Measurements from ENCODE around the gene MRAS. TPM values are rescaled to one million over a fixed set of nuclear protein-coding genes. Genes with fewer than 3 reads are reported as not detected.
"Not testable (repeated sequence)": the region's sequence is repeated elsewhere in the genome, so short reads cannot be mapped to it uniquely, and the experiment has no call there.

The MRAS gene
- total and polyA plus RNA-seq, 8 donors: 2.3 to 12.6 (median 4.7) TPM

DNA sequence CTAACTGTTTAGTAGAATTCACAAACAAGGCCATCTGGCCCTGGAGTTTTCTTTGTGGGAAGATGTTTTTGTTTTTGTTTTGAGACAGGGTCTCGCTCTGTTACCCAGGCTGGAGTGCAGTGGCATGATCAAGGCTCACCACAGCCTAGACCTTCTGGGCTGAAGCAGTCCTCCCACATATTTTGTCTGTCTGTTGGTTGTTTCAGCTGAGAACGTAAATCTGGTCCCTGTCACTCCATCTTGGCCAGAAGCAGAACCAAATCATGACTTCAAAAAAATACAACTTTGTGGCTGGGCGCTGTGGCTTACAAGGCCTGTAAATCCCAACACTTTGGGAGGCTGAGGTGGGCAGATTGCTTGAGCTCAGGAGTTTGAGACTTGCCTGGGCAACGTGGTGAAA, 27.1 kb downstream of the MRAS start:
- no peaks in the 10 kb centered on the region for H3K27me3 ChIP-seq
- H3K4me1 ChIP-seq: no peaks in the 10 kb centered on the region
- H3K36me3 ChIP-seq: no peaks in the 10 kb centered on the region
- 85 to 90% methylated on average over 4 of the region's 4 CpGs for WGBS, 2 donors
- no peaks in the 10 kb centered on the region for H3K9me3 ChIP-seq
- no peak overlapping the region for H3K4me3 ChIP-seq
- TF ChIP-seq CTCF (IDR thresholded peaks at IDR 0.05): no peak
- FAIRE-seq: no peak
- intact Hi-C loops (cut with DNase I): no loop called here
- DNase-seq: no peak
- H3K27ac ChIP-seq: no peak overlapping the region
- ATAC-seq: no peak

DNA sequence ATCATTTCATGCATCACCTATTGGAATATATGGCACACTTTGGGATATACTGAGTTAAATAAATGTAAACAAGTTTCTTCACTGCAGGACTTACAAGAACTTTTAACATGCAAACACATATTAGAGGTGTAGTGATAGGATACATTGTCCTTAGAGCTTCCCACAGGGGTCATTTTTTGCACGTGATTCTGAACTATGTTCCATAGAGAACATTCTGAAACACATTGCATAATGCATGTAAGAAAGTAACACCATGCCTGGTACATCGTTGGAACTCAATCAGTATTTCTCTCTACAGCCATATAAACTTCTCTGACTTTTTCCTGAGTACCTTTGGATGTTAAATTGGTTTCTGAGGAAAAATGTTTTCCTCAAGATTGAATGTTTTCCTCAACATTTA, 28.3 kb downstream of the MRAS start:
- FAIRE-seq (no peak), DNase-seq (no peak), ATAC-seq (no peak)
- Histone ChIP-seq H3K4me1 (no peaks in the 10 kb centered on the region), H3K27ac (no peak overlapping the region), H3K36me3 (no peaks in the 10 kb centered on the region), H3K27me3 (no peaks in the 10 kb centered on the region), H3K9me3 (no peaks in the 10 kb centered on the region), H3K4me3 (no peak overlapping the region)
- 79 to 86% methylated on average over 2 of the region's 2 CpGs for WGBS, 2 donors
- intact Hi-C loops (cut with DNase I): no loop called here
- no peak for TF ChIP-seq CTCF (IDR thresholded peaks at IDR 0.05)

DNA sequence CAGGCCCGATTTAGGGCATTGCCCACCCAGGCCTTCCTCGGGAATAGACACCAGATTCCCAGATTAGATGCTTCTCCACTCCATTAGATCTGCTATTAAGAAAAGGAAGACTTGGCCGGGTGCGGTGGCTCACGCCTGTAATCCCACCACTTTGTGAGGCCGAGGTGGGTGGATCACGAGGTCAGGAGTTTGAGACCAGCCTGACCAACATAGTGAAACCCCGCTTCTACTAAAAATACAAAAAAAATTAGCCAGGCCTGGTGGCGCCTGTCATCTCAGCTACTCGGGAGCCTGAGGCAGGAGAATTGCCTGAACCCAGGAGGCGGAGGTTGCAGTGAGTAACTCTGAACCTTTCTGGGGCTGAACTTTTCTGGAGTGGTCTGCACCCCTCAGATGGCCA, 28.8 kb downstream of the MRAS start:
- H3K27ac ChIP-seq; H3K36me3 ChIP-seq; H3K4me1 ChIP-seq; intact Hi-C loops (cut with DNase I); DNase-seq; H3K9me3 ChIP-seq; H3K4me3 ChIP-seq; H3K27me3 ChIP-seq; ATAC-seq; FAIRE-seq: not testable (repeated sequence)
- 92 to 93% methylated on average over 11 of the region's 11 CpGs for WGBS, 2 donors

DNA sequence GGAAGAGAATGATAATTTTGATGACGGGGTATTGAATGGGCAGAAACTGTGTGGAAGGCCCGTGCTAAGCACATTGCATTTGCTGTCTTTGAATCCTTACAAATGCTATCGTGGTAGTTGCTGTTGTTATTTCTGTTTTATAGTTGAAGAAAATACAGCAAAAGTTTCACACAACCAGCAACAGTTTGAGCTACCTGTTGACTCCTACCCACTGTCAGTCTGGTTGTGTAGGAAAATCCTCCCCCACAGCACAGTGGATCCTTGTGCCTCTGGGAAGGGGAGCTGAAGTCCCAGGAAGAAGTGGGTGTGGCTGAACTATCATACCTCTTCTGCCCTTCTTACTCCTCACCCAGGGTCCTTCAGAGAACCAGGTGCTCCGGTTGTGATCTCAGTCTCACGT, 29.4 kb downstream of the MRAS start:
- ATAC-seq (no peak), FAIRE-seq (no peak), DNase-seq (no peak)
- Histone ChIP-seq H3K9me3 (no peaks in the 10 kb centered on the region), H3K27ac (no peak overlapping the region), H3K4me3 (no peak overlapping the region), H3K4me1 (no peaks in the 10 kb centered on the region), H3K27me3 (no peaks in the 10 kb centered on the region), H3K36me3 (no peaks in the 10 kb centered on the region)
- WGBS, 2 donors: 89 to 93% methylated on average over 5 of the region's 5 CpGs
- intact Hi-C loops (cut with DNase I): no loop called here
- no peak for TF ChIP-seq CTCF (IDR thresholded peaks at IDR 0.05)

DNA sequence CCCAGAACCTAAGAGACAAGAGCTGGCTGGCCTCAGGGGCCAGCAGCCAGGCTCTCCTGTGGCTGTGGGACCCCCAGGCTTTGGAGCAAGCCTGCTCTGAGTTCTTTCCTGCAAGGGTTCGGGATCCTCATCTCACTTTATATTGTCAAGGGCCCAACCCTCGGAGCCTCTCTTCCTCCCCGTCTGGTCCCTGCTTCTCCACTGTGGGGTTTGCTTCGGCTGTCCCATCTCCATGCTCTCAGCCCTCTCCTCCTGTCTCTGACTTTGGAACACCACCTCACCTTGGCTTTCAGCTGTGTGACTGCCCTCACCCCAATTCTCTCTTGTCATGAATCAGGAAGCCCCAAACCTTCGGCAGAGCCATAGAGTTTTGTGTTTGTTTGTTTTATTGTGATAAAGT, 30.0 kb downstream of the MRAS start:
- 84 to 90% methylated on average over 5 of the region's 5 CpGs for WGBS, 2 donors
- no peaks in the 10 kb centered on the region for H3K9me3 ChIP-seq
- no peak overlapping the region for H3K27ac ChIP-seq
- no peak overlapping the region for H3K4me3 ChIP-seq
- FAIRE-seq (no peak), DNase-seq (no peak), ATAC-seq (no peak)
- TF ChIP-seq CTCF (IDR thresholded peaks at IDR 0.05): no peak
- no peaks in the 10 kb centered on the region for H3K4me1 ChIP-seq
- H3K36me3 ChIP-seq: no peaks in the 10 kb centered on the region
- H3K27me3 ChIP-seq: no peaks in the 10 kb centered on the region
- intact Hi-C loops (cut with DNase I): no loop called here

DNA sequence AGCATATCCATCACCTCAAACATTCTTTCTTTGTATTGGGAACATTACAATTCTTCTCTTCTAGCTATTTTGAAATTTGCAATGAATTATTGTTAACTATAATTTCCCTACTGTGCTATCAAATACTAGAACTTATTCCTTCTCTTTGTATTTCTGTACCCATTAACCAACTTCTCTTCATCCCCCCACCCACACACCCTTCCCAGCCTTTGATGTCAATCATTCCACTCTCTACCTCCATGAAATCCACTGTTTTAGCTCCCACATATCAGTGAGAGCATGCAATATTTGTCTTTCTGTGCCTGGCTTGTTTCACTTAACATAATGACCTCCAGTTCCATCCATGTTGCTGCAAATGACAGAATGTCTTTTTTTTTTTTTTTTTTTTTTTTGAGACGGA, 30.6 kb downstream of the MRAS start:
- intact Hi-C loops (cut with DNase I): no loop called here
- no peak for TF ChIP-seq CTCF (IDR thresholded peaks at IDR 0.05)
- no peak for ATAC-seq
- H3K27me3 ChIP-seq: no peaks in the 10 kb centered on the region
- H3K9me3 ChIP-seq: no peaks in the 10 kb centered on the region
- H3K36me3 ChIP-seq: no peaks in the 10 kb centered on the region
- no peaks in the 10 kb centered on the region for H3K4me1 ChIP-seq
- DNase-seq: no peak
- no peak for FAIRE-seq
- H3K27ac ChIP-seq: no peak overlapping the region
- no peak overlapping the region for H3K4me3 ChIP-seq
- 87 to 89% methylated on average over 1 of the region's 1 CpG for WGBS, 2 donors
